GM19023 (cell line): ENCODE results near the gene MMAA.
"Not testable (repeated sequence)": the region's sequence is repeated elsewhere in the genome, so short reads cannot be mapped to it uniquely, and the experiment has no call there.

Experiments
- ATAC-seq: cut with Tn5 transposase; IDR thresholded peaks from one replicate; pipeline ENCODE4 v1.9.1; 2021; ENCODE audit warnings: mild to moderate bottlenecking, moderate library complexity; ENCODE audit not compliant: unreplicated experiment

MMAA gene

GRCh38 chr4:145618932-145619638 lies at the start of gene MMAA:
TSS of gene MMAA (plus strand) at chr4:145619385. CDS start at chr4:145639140, 19,755 bp downstream.
- peak; percentile 90 for ATAC-seq

- ATAC-seq = not testable (repeated sequence)
Observed at GRCh38 chr4:145574546-145574945, 44.6 kb upstream of the MMAA start.

GRCh38 chr4:145580906-145581305 lies 38.3 kb upstream of the MMAA start:
- ATAC-seq = no peak

GRCh38 chr4:145583191-145584055 lies 35.8 kb upstream of the MMAA start:
- no peak for ATAC-seq

- no peak for ATAC-seq
Observed at GRCh38 chr4:145587088-145587754, 32.0 kb upstream of the MMAA start.

- ATAC-seq = not testable (repeated sequence)
Observed at GRCh38 chr4:145589381-145589780, 29.8 kb upstream of the MMAA start.

- no peak for ATAC-seq
Observed at GRCh38 chr4:145589916-145590702, 29.1 kb upstream of the MMAA start.

GRCh38 chr4:145602129-145602760 lies 16.9 kb upstream of the MMAA start:
- ATAC-seq = no peak

GRCh38 chr4:145605941-145606340 lies 13.2 kb upstream of the MMAA start:
- ATAC-seq = no peak

- no peak for ATAC-seq
Observed at GRCh38 chr4:145609481-145610427, 9.4 kb upstream of the MMAA start.

GRCh38 chr4:145613566-145614232 lies 5.5 kb upstream of the MMAA start:
- ATAC-seq = no peak

GRCh38 chr4:145614233-145614610 lies 5.0 kb upstream of the MMAA start:
- ATAC-seq = no peak

GRCh38 chr4:145618210-145618931 lies 814 bp upstream of the MMAA start:
- no peak for ATAC-seq

GRCh38 chr4:145619639-145619996 lies 433 bp downstream of the MMAA start:
- ATAC-seq = peak; percentile 55

GRCh38 chr4:145622067-145622466 lies 2.9 kb downstream of the MMAA start:
- ATAC-seq = not testable (repeated sequence)

- no peak for ATAC-seq
Observed at GRCh38 chr4:145623831-145624230, 4.6 kb downstream of the MMAA start.

GRCh38 chr4:145625677-145626622 lies 6.8 kb downstream of the MMAA start:
- peak; percentile 67 for ATAC-seq
